H1 (cell line): Measurements from ENCODE around the gene SASS6.

ENCODE experiments used
- JUND ChIP-seq: IDR thresholded peaks from 2 replicates; pipeline ENCODE4 v1.6.1; 2011; ENCODE audit warnings: mild to moderate bottlenecking, improper control_type of control experiment, low read length
- RAD21 ChIP-seq, 2 experiments: IDR thresholded peaks in 1 of 2; conservative IDR thresholded peaks in 1 of 2; 2 replicates each; pipeline ENCODE4 v1.6.1; 2011; ENCODE audit warnings: low read depth in 2 of 2, low read length in 2 of 2, improper control_type of control experiment in 1 of 2, inconsistent platforms in 1 of 2, mild to moderate bottlenecking in 1 of 2, moderate library complexity in 1 of 2
- YY1 ChIP-seq: IDR thresholded peaks from 2 replicates; pipeline ENCODE4 v1.6.1; 2011; ENCODE audit warnings: low read depth, mild to moderate bottlenecking, low read length
- ZNF274 ChIP-seq: IDR thresholded peaks from 2 replicates; pipeline ENCODE4 v1.7.0; 2012; ENCODE audit warnings: low read length, borderline replicate concordance; ENCODE audit errors: extremely low read depth
- TF ChIP-seq, protein P1 (sequence below), 3 experiments: IDR thresholded peaks; 1 replicate in 2 of 3; 2 replicates in 1 of 3; pipeline versions ENCODE4 v1.5.1 to v1.6.1; 2011; ENCODE audit warnings: low read length in 3 of 3, mild to moderate bottlenecking in 3 of 3, inconsistent platforms in 2 of 3, low read depth in 1 of 3, moderate library complexity in 1 of 3; ENCODE audit not compliant: insufficient read depth in 1 of 3; ENCODE audit errors: control extremely low read depth in 1 of 3

DNA sequence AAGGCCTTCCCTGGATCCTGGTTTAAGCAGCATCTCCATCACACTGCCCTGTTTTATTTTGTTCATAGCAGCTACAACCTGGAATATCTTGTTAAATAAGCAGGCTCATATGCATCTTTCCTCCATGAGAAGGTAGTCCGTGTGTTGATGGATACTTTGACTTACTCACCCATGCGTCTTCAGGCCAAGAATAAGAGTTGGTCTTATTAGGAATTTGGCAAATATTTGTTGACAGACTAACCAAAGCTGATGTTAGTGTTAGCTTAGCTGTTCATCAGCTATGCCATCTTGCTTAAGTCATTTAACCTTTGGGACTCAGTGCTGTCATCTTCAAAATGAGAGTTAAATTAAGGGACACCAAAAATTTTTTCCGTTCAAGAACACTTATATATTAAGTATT is 59.2 kb downstream of the SASS6 start:
- TF ChIP-seq RAD21 (IDR thresholded peaks at IDR 0.05 in 1 of 2, conservative IDR thresholded peaks at IDR 0.05 in 1 of 2; ENCODE audit: low read depth in 2 of 2, low read length in 2 of 2) (no peak), YY1 (no peak), ZNF274 (no peak), JUND (no peak)
- TF ChIP-seq, protein P1, sequence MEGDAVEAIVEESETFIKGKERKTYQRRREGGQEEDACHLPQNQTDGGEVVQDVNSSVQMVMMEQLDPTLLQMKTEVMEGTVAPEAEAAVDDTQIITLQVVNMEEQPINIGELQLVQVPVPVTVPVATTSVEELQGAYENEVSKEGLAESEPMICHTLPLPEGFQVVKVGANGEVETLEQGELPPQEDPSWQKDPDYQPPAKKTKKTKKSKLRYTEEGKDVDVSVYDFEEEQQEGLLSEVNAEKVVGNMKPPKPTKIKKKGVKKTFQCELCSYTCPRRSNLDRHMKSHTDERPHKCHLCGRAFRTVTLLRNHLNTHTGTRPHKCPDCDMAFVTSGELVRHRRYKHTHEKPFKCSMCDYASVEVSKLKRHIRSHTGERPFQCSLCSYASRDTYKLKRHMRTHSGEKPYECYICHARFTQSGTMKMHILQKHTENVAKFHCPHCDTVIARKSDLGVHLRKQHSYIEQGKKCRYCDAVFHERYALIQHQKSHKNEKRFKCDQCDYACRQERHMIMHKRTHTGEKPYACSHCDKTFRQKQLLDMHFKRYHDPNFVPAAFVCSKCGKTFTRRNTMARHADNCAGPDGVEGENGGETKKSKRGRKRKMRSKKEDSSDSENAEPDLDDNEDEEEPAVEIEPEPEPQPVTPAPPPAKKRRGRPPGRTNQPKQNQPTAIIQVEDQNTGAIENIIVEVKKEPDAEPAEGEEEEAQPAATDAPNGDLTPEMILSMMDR (IDR thresholded peaks at IDR 0.05; ENCODE audit: control extremely low read depth in 1 of 3, insufficient read depth in 1 of 3, low read depth in 1 of 3, low read length in 3 of 3): no peak
